WERI-Rb-1 (cell line): ENCODE measurements around the gene FBXW7.

Experiments
- DNase-seq: peaks from one replicate; pipeline ENCODE4 v3.0.0-alpha.2; 2020
- H3K27ac ChIP-seq: fragments of 250-450 bp; sonication (Bioruptor Pico); 2 replicates; pipeline ENCODE4 v1.5.1; 2020; ENCODE audit warnings: mild to moderate bottlenecking, moderate library complexity
- H3K27me3 ChIP-seq: fragments of 250-450 bp; sonication (Bioruptor Pico); 2 replicates; pipeline ENCODE4 v1.5.1; 2021; ENCODE audit warnings: mild to moderate bottlenecking, low read depth, moderate library complexity; ENCODE audit not compliant: insufficient read depth, severe bottlenecking
- H3K36me3 ChIP-seq: fragments of 250-450 bp; sonication (Bioruptor Pico); 2 replicates; pipeline ENCODE4 v1.5.1; 2020; ENCODE audit warnings: mild to moderate bottlenecking, moderate library complexity
- H3K4me3 ChIP-seq: 2 replicates; pipeline ENCODE4 v1.5.1; 2011; ENCODE audit warnings: low read depth, mild to moderate bottlenecking, control low read depth, low read length
- H3K9me3 ChIP-seq: fragments of 250-450 bp; sonication (Bioruptor Pico); 2 replicates; pipeline ENCODE4 v1.5.1; 2021; ENCODE audit warnings: mild to moderate bottlenecking, moderate library complexity; ENCODE audit not compliant: severe bottlenecking
- CTCF ChIP-seq: IDR thresholded peaks from 2 replicates; pipeline ENCODE4 v1.5.1; 2011; ENCODE audit warnings: low read depth, mild to moderate bottlenecking, control low read depth, inconsistent platforms, low read length

FBXW7 gene

GRCh38 chr4:152364383-152364782 is 171.5 kb downstream of the FBXW7 start:
- no peaks in the 10 kb centered on the region for H3K9me3 ChIP-seq
- H3K36me3 ChIP-seq = 0 out of 2 replicates have a peak, but pooled peaks cover 3% of the 10 kb centered on the region
- DNase-seq = no peak
- H3K27me3 ChIP-seq = no peaks in the 10 kb centered on the region
- H3K4me3 ChIP-seq = no peak overlapping the region
- H3K27ac ChIP-seq = no peak overlapping the region
- no peak for TF ChIP-seq CTCF

- H3K27ac ChIP-seq = no peak overlapping the region
- no peak for DNase-seq
- 0 out of 2 replicates have a peak, but pooled peaks cover 3% of the 10 kb centered on the region for H3K36me3 ChIP-seq
- H3K27me3 ChIP-seq = no peaks in the 10 kb centered on the region
- no peaks in the 10 kb centered on the region for H3K9me3 ChIP-seq
- TF ChIP-seq CTCF = no peak
- H3K4me3 ChIP-seq = no peak overlapping the region
These were observed 172.0 kb downstream of the FBXW7 start for GRCh38 chr4:152363904-152364303.

GRCh38 chr4:152363086-152363485 is 172.8 kb downstream of the FBXW7 start:
- no peak overlapping the region for H3K27ac ChIP-seq
- H3K4me3 ChIP-seq = no peak overlapping the region
- no peak for DNase-seq
- no peaks in the 10 kb centered on the region for H3K9me3 ChIP-seq
- no peak for TF ChIP-seq CTCF
- H3K27me3 ChIP-seq = no peaks in the 10 kb centered on the region
- H3K36me3 ChIP-seq = 0 out of 2 replicates have a peak, but pooled peaks cover 3% of the 10 kb centered on the region

GRCh38 chr4:152360045-152360410 is 175.9 kb downstream of the FBXW7 start:
- no peak for DNase-seq
- no peak for TF ChIP-seq CTCF
- Histone ChIP-seq H3K4me3 (no peak overlapping the region), H3K36me3 (no peaks in the 10 kb centered on the region), H3K27ac (no peak overlapping the region), H3K27me3 (no peaks in the 10 kb centered on the region), H3K9me3 (no peaks in the 10 kb centered on the region)

GRCh38 chr4:152359208-152360044 is 176.5 kb downstream of the FBXW7 start:
- H3K9me3 ChIP-seq = no peaks in the 10 kb centered on the region
- no peaks in the 10 kb centered on the region for H3K27me3 ChIP-seq
- TF ChIP-seq CTCF = no peak
- H3K36me3 ChIP-seq = no peaks in the 10 kb centered on the region
- H3K4me3 ChIP-seq = no peak overlapping the region
- DNase-seq = no peak
- no peak overlapping the region for H3K27ac ChIP-seq

GRCh38 chr4:152357206-152357605 is 178.7 kb downstream of the FBXW7 start:
- TF ChIP-seq CTCF = no peak

More at GRCh38 chr4:152357206-152357605, 178.7 kb downstream of the FBXW7 start:
- no peak overlapping the region for H3K27ac ChIP-seq
- no peak overlapping the region for H3K4me3 ChIP-seq
- no peak for DNase-seq
- no peaks in the 10 kb centered on the region for H3K9me3 ChIP-seq
- no peaks in the 10 kb centered on the region for H3K36me3 ChIP-seq
- no peaks in the 10 kb centered on the region for H3K27me3 ChIP-seq
